Endothelial cell of hepatic sinusoid (primary cell): ENCODE results near the gene TDO2.

ENCODE experiments used
- in situ Hi-C: cut with HindIII; loops from 2 replicates; pipeline ENCODE4 v1.10.0; 2017; ENCODE audit warnings: low sequenced_read_pairs

TDO2 gene

GRCh38 chr4:155952501-155952901 is 49.0 kb downstream of the TDO2 start:
- in situ Hi-C loops: loop anchor here (25.0 kb wide), 1 partner anchor 710 kb away; no protein-coding TSS in a partner anchor

- in situ Hi-C loops: loop anchor here (25.0 kb wide), 1 partner anchor 709 kb away; no protein-coding TSS in a partner anchor
Measured at GRCh38 chr4:155953151-155954117, 49.9 kb downstream of the TDO2 start, which contains the start of gene CTSO. CTSO (minus strand) TSS chr4:155953866; CDS start chr4:155953847, 19 bp downstream.

- in situ Hi-C loops: loop anchor here (25.0 kb wide), 1 partner anchor 708 kb away; no protein-coding TSS in a partner anchor
Measured at GRCh38 chr4:155954118-155954685, 50.7 kb downstream of the TDO2 start.

- in situ Hi-C loops: loop anchor here (25.0 kb wide), 1 partner anchor 707 kb away; no protein-coding TSS in a partner anchor
Measured at GRCh38 chr4:155954939-155955338, 51.4 kb downstream of the TDO2 start.

GRCh38 chr4:155956461-155956860 is 53.0 kb downstream of the TDO2 start:
- in situ Hi-C loops: loop anchor here (25.0 kb wide), 1 partner anchor 706 kb away; no protein-coding TSS in a partner anchor

GRCh38 chr4:155959417-155959816 is 55.9 kb downstream of the TDO2 start:
- in situ Hi-C loops: loop anchor here (25.0 kb wide), 1 partner anchor 703 kb away; no protein-coding TSS in a partner anchor

GRCh38 chr4:155960522-155960921 is 57.0 kb downstream of the TDO2 start:
- in situ Hi-C loops: loop anchor here (25.0 kb wide), 1 partner anchor 702 kb away; no protein-coding TSS in a partner anchor

GRCh38 chr4:155961575-155961974 is 58.1 kb downstream of the TDO2 start:
- in situ Hi-C loops: loop anchor here (25.0 kb wide), 1 partner anchor 701 kb away; no protein-coding TSS in a partner anchor

- in situ Hi-C loops: loop anchor here (25.0 kb wide), 1 partner anchor 700 kb away; no protein-coding TSS in a partner anchor
Measured at GRCh38 chr4:155962767-155963166, 59.3 kb downstream of the TDO2 start.

GRCh38 chr4:155964016-155964891 is 60.8 kb downstream of the TDO2 start:
- in situ Hi-C loops: loop anchor here (25.0 kb wide), 1 partner anchor 698 kb away; no protein-coding TSS in a partner anchor

- in situ Hi-C loops: loop anchor here (25.0 kb wide), 1 partner anchor 696 kb away; no protein-coding TSS in a partner anchor
Measured at GRCh38 chr4:155966171-155966570, 62.7 kb downstream of the TDO2 start.

- in situ Hi-C loops: loop anchor here (25.0 kb wide), 1 partner anchor 695 kb away; no protein-coding TSS in a partner anchor
Measured at GRCh38 chr4:155966731-155967395, 63.4 kb downstream of the TDO2 start.
